Tibial artery (tissue), 4 donors: ENCODE data around the gene ITGB6.

Experiments used
- DNase-seq, 2 donors: peaks; one replicate each; pipeline ENCODE4 v3.0.0-alpha.2; 2019
- H3K27ac ChIP-seq, 2 donors: fragments of 200-600 bp; sonication (generic) in 1 of 2; 1 replicate in 1 of 2; 2 replicates in 1 of 2; pipeline ENCODE4 v1.5.1; 2018 to 2019; ENCODE audit warnings: mild to moderate bottlenecking in 1 of 2
- H3K27me3 ChIP-seq, 2 donors: fragments of 200-600 bp; sonication (generic) in 1 of 2; one replicate each; pipeline versions ENCODE4 v1.5.1 to v1.6.0; 2016 to 2019
- H3K36me3 ChIP-seq, 3 donors: fragments of 200-600 bp; sonication (generic) in 2 of 3; one replicate each; pipeline ENCODE4 v1.5.1; 2016 to 2019; ENCODE audit warnings: mild to moderate bottlenecking in 2 of 3
- H3K4me1 ChIP-seq, 4 donors: fragments of 200-600 bp; sonication (generic) in 2 of 4; 1 replicate in 3 of 4; 2 replicates in 1 of 4; pipeline ENCODE4 v1.5.1; 2016 to 2019
- H3K4me3 ChIP-seq, 2 donors: fragments of 200-600 bp; sonication (generic) in 1 of 2; 1 replicate in 1 of 2; 2 replicates in 1 of 2; pipeline ENCODE4 v1.5.1; 2018 to 2019; ENCODE audit warnings: mild to moderate bottlenecking in 2 of 2
- H3K9me3 ChIP-seq, 3 donors: fragments of 200-600 bp; sonication (generic) in 1 of 3; one replicate each; pipeline ENCODE4 v1.5.1; 2016 to 2019
- CTCF ChIP-seq, 2 experiments: fragments of 200-600 bp in 1 of 2; fragments of 450-650 bp in 1 of 2; IDR thresholded peaks; one replicate each; pipeline ENCODE4 v1.5.1; 2017 to 2019; ENCODE audit warnings: antibody characterized with exemption in 2 of 2, mild to moderate bottlenecking in 1 of 2, moderate library complexity in 1 of 2
- intact Hi-C: fragments of 100-400 bp; cut with DNase I; formaldehyde crosslinking; loops from one replicate; pipeline ENCODE4 v1.15.0; 2023; ENCODE audit warnings: low total_unique reads

ITGB6 gene

DNA sequence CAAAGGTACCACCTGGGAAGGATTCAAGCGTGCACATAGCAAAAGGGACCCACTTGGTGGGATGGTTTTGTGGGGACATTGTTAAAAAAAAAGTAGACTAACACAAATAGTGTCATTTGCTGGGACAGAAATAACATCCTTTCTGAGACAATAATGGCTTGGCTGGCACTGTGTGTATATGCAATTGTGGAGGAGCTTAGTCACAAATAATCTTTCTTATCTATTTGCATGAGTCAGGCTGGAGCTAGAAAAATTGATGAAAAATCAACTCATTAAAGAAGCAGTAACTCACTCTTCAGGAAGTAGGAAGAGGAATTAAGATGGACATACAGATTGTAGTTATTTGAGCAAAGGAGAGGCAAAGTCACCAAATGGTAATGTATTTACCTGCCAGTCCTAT is 29.5 kb upstream of the ITGB6 start:
- H3K9me3 ChIP-seq: no peaks in the 10 kb centered on the region
- H3K36me3 ChIP-seq: no peaks in the 10 kb centered on the region
- intact Hi-C loops: no loop called here
- H3K4me1 ChIP-seq: peaks cover 0 to 38% (median 20%) of the 10 kb centered on the region in 4 donors
- no peak overlapping the region for H3K27ac ChIP-seq
- no peaks in the 10 kb centered on the region for H3K27me3 ChIP-seq
- no peak for TF ChIP-seq CTCF (IDR thresholded peaks at IDR 0.05)
- H3K4me3 ChIP-seq: no peak overlapping the region
- no peak for DNase-seq

DNA sequence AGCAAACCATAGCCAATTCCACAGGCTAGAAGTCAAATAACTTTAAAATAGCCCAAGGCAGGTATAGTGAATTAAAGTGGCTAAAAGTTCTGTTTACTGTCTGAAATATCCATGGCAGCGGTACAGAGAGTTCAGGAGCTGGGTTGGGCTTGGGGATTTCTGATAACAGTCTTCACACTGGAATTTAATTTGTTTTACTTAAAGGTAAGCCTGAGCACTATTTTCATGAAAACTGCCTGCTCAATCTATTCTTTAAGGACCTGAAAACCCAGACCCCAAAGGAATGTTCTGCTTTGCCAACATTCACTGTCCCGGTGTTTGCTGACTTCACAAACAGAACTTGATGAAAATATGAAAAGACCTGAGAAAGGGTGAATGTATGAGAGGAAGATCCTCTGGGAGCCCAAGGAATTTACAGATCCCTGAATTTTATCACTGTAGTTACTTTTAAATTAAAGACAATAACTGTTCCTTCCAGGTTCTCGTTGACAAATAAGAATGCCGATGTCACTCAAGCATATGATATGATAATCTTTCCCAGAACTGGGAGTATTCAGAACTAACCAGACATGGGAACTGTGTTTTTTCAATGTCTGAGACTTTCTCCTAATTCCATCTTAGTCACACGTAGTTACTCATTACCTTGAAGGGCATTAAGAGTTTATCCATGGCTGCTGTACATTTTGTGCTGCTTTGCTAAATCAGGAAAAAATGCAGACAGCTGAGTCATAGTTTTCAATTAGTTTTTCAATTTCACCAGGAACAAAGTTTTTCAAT is 28.3 kb upstream of the ITGB6 start:
- no peak for DNase-seq

GRCh38 chr2:160227293-160227915 is 27.3 kb upstream of the ITGB6 start:
- Histone ChIP-seq H3K36me3 (no peaks in the 10 kb centered on the region), H3K27ac (no peak overlapping the region), H3K9me3 (no peaks in the 10 kb centered on the region), H3K27me3 (no peaks in the 10 kb centered on the region), H3K4me1 (peaks cover 0 to 47% (median 26%) of the 10 kb centered on the region in 4 donors), H3K4me3 (no peak overlapping the region)
- no peak for DNase-seq
- TF ChIP-seq CTCF (IDR thresholded peaks at IDR 0.05): no peak
- intact Hi-C loops: no loop called here

More for the DNA sequence above, 28.3 kb upstream of the ITGB6 start:
- H3K9me3 ChIP-seq: no peaks in the 10 kb centered on the region
- peak overlapping the region; percentile 3 to 41 for H3K27ac ChIP-seq
- no peaks in the 10 kb centered on the region for H3K36me3 ChIP-seq
- intact Hi-C loops: no loop called here
- H3K27me3 ChIP-seq: no peaks in the 10 kb centered on the region
- H3K4me1 ChIP-seq: peaks cover 0 to 47% (median 26%) of the 10 kb centered on the region in 4 donors
- TF ChIP-seq CTCF (IDR thresholded peaks at IDR 0.05): no peak
- H3K4me3 ChIP-seq: no peak overlapping the region

GRCh38 chr2:160226367-160226766 is 26.3 kb upstream of the ITGB6 start:
- H3K27ac ChIP-seq: no peak overlapping the region
- no peaks in the 10 kb centered on the region for H3K36me3 ChIP-seq
- DNase-seq: no peak
- H3K4me1 ChIP-seq: peaks cover 0 to 53% (median 29%) of the 10 kb centered on the region in 4 donors
- no peaks in the 10 kb centered on the region for H3K27me3 ChIP-seq
- no peak for TF ChIP-seq CTCF (IDR thresholded peaks at IDR 0.05)
- no peak overlapping the region for H3K4me3 ChIP-seq
- intact Hi-C loops: no loop called here
- H3K9me3 ChIP-seq: no peaks in the 10 kb centered on the region

- intact Hi-C loops: no loop called here
- H3K4me1 ChIP-seq: peaks cover 0 to 53% (median 29%) of the 10 kb centered on the region in 4 donors
Observed at GRCh38 chr2:160225722-160226121, 25.6 kb upstream of the ITGB6 start.

More at GRCh38 chr2:160225722-160226121, 25.6 kb upstream of the ITGB6 start:
- DNase-seq: no peak
- Histone ChIP-seq H3K9me3 (no peaks in the 10 kb centered on the region), H3K27me3 (no peaks in the 10 kb centered on the region), H3K4me3 (no peak overlapping the region), H3K36me3 (no peaks in the 10 kb centered on the region), H3K27ac (no peak overlapping the region)
- no peak for TF ChIP-seq CTCF (IDR thresholded peaks at IDR 0.05)
